ENCODE data around the gene R3HDM2.

DNA sequence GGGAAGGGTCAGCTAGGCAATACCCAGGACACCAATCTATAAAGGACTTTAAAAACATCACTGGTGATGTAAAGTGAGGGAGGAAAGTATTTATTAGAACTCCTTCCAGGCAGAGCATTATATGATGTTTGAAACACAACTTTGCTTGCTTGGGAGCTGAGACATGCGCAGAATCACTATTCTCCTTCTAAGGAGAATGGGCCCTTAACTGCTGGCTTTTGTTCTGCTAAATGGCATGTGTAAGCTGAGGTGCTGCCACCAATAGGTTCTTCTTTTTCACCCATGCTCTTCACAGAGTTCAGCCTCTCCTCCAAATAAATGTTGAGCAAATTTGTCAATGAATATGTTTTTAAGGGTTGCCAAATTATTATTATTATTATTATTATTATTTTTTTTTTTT lies 183.8 kb downstream of the R3HDM2 start:
- TF ChIP-seq, protein P1, sequence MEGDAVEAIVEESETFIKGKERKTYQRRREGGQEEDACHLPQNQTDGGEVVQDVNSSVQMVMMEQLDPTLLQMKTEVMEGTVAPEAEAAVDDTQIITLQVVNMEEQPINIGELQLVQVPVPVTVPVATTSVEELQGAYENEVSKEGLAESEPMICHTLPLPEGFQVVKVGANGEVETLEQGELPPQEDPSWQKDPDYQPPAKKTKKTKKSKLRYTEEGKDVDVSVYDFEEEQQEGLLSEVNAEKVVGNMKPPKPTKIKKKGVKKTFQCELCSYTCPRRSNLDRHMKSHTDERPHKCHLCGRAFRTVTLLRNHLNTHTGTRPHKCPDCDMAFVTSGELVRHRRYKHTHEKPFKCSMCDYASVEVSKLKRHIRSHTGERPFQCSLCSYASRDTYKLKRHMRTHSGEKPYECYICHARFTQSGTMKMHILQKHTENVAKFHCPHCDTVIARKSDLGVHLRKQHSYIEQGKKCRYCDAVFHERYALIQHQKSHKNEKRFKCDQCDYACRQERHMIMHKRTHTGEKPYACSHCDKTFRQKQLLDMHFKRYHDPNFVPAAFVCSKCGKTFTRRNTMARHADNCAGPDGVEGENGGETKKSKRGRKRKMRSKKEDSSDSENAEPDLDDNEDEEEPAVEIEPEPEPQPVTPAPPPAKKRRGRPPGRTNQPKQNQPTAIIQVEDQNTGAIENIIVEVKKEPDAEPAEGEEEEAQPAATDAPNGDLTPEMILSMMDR (IDR thresholded peaks at IDR 0.05), result no peak
- TF ChIP-seq FOXJ3 (CRISPR knock-in tag; IDR thresholded peaks at IDR 0.05; ENCODE audit: borderline replicate concordance), result no peak
- TF ChIP-seq TEAD4 (CRISPR knock-in tag; IDR thresholded peaks at IDR 0.05), result no peak
- TF ChIP-seq, protein P2, sequence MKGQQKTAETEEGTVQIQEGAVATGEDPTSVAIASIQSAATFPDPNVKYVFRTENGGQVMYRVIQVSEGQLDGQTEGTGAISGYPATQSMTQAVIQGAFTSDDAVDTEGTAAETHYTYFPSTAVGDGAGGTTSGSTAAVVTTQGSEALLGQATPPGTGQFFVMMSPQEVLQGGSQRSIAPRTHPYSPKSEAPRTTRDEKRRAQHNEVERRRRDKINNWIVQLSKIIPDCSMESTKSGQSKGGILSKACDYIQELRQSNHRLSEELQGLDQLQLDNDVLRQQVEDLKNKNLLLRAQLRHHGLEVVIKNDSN (CRISPR knock-in tag; IDR thresholded peaks at IDR 0.05), result no peak
- TF ChIP-seq, protein P3, sequence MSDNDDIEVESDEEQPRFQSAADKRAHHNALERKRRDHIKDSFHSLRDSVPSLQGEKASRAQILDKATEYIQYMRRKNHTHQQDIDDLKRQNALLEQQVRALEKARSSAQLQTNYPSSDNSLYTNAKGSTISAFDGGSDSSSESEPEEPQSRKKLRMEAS (CRISPR knock-in tag; IDR thresholded peaks at IDR 0.05), result no peak
- no peak for TF ChIP-seq JUN (CRISPR knock-in tag; IDR thresholded peaks at IDR 0.05)
- no peak for TF ChIP-seq ZNF423 (CRISPR knock-in tag; IDR thresholded peaks at IDR 0.05)
- TF ChIP-seq ZNF121 (CRISPR knock-in tag; IDR thresholded peaks at IDR 0.05), result no peak

All from WTC11 (cell line).